MM.1S (cell line): ENCODE data around the gene ZFHX3.

ENCODE experiments used
- EZH2 ChIP-seq: fragments of 300-600 bp; sonication (generic); optimal IDR thresholded peaks from 2 replicates; pipeline ENCODE3; 2017; ENCODE audit warnings: low read depth, mild to moderate bottlenecking, antibody characterized with exemption, low read length, mixed read lengths
- TF ChIP-seq, protein P1 (sequence below): fragments of 300-600 bp; sonication (generic); IDR thresholded peaks from 2 replicates; pipeline ENCODE4 v1.5.1; 2016; ENCODE audit warnings: antibody characterized with exemption, low read length, mixed read lengths

DNA sequence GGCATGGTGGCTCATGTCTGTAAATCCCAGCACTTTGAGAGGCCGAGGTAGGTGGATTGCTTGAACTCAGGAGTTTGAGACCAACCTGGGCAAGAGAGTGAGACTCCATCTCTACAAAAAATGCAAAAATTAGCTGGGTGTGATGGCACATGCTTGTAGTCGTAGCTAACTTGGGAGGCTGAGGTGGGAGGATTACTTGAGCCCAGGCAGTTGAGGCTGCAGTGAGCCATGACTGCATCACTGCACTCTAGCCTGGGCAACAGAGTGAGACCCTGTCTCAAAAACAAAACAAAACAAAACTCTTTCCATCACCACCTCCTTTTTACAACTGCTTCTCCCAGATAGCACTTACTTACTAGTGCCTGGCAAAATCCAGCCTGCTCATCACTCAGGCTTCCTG is 214.0 kb downstream of the ZFHX3 start:
- TF ChIP-seq, protein P1, sequence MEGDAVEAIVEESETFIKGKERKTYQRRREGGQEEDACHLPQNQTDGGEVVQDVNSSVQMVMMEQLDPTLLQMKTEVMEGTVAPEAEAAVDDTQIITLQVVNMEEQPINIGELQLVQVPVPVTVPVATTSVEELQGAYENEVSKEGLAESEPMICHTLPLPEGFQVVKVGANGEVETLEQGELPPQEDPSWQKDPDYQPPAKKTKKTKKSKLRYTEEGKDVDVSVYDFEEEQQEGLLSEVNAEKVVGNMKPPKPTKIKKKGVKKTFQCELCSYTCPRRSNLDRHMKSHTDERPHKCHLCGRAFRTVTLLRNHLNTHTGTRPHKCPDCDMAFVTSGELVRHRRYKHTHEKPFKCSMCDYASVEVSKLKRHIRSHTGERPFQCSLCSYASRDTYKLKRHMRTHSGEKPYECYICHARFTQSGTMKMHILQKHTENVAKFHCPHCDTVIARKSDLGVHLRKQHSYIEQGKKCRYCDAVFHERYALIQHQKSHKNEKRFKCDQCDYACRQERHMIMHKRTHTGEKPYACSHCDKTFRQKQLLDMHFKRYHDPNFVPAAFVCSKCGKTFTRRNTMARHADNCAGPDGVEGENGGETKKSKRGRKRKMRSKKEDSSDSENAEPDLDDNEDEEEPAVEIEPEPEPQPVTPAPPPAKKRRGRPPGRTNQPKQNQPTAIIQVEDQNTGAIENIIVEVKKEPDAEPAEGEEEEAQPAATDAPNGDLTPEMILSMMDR: no peak
- no peak for TF ChIP-seq EZH2
